Activated gamma-delta T cell treated with anti-CD3 and anti-CD28 coated beads, Interleukin-2, amount 50 U/mL, for 16 hours (primary cell): ENCODE data around the gene MAG.

Source experiments
- DNase-seq: peaks from one replicate; pipeline ENCODE4 v3.0.0-alpha.2; 2020; ENCODE audit warnings: low read depth

Gene MAG, protein sequence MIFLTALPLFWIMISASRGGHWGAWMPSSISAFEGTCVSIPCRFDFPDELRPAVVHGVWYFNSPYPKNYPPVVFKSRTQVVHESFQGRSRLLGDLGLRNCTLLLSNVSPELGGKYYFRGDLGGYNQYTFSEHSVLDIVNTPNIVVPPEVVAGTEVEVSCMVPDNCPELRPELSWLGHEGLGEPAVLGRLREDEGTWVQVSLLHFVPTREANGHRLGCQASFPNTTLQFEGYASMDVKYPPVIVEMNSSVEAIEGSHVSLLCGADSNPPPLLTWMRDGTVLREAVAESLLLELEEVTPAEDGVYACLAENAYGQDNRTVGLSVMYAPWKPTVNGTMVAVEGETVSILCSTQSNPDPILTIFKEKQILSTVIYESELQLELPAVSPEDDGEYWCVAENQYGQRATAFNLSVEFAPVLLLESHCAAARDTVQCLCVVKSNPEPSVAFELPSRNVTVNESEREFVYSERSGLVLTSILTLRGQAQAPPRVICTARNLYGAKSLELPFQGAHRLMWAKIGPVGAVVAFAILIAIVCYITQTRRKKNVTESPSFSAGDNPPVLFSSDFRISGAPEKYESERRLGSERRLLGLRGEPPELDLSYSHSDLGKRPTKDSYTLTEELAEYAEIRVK

DNA sequence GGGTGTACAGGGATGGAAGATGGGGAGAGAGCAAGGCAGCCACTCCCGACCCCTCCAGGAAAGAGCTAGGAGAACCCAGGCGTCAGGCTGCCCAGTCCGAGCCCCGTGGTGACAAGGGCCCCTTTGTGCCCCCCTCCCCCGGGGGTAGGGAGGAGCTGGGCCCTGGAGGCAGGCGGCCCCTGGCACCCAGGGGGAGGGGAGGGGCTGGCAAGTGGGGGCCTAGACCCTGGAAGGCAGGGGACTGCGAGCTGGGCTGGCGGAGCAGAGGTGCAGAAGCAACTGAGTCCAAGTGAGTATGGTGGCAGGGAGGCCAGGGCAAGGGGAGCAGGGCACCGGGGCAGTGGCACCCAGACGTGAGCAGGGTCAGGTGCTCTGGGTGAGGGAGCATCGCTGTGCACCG, at the start of gene MAG:
MAG (plus strand) TSS at position 246 of the 400 bp plus-strand sequence. CDS start 3,248 bp downstream, outside the sequence.
- no peak for DNase-seq

DNA sequence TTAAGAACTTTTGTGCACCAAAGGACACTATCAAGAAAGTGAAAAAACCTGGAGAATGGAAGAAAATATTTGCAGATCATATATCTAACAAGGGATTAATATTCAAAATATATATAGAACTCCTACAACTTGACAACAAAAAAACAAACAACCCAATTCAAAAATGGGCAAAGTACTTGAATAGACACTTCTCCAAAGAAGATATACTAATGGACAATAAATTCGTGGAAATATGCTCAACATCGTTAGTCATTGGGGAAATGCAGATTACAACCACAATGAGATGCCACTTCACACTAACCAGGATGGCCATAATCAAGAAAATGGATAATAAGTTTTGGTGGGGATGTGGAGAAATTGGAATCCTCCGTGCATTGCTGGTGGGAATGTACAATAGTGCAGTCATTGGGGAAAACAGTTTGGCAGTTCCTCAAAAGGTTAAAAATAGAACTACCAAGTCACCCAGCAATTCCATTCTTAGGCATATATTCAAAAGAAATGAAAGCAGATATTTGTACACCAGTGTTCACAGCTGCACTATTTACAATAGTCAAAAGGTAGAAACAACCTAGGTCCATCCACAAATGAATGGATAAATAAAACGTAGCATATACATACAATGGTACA, 45.4 kb upstream of the MAG start:
- DNase-seq = no peak

- DNase-seq = no peak
Measured at GRCh38 chr19:35247526-35248309, 44.2 kb upstream of the MAG start.

GRCh38 chr19:35248310-35249145, 43.4 kb upstream of the MAG start, which contains the start of gene LSR:
Gene LSR, plus strand, starts transcription at chr19:35249002. Its CDS starts 21 bp downstream, at chr19:35249023.
- DNase-seq = peak; percentile 62

DNA sequence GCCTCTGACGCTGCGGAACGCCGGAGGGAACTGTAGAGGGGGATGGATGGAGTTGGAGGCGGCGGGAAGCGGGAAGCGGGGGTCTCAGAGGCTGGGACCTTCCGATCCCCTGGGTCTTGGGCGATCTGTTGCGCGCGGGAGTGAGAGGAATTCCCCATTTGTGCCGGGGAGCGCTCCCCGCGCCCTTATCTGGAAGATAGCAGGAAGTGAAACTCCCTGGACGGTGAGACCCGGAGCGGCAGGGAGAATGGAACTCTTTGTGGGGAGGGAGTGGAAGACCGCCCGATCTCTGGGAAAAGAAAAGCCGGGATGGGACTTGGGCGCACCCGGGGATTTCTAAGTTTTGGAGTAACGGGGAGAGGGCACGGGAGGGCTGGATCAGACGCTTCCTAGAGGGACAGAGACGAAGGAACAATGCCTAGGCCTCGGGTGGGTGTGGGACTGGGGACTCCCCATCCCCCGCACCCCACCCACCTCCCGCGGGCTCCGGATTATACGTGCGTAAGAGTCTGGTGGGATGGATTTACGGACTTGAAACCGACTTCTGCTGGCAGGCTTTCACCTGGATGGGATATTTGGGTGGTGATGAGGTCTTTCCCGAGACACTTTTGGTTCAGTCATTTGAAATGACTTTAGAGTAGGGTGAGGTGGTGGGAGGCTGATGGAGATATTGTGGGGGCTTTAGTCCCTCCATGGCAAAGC, 42.7 kb upstream of the MAG start:
- DNase-seq = no peak

DNA sequence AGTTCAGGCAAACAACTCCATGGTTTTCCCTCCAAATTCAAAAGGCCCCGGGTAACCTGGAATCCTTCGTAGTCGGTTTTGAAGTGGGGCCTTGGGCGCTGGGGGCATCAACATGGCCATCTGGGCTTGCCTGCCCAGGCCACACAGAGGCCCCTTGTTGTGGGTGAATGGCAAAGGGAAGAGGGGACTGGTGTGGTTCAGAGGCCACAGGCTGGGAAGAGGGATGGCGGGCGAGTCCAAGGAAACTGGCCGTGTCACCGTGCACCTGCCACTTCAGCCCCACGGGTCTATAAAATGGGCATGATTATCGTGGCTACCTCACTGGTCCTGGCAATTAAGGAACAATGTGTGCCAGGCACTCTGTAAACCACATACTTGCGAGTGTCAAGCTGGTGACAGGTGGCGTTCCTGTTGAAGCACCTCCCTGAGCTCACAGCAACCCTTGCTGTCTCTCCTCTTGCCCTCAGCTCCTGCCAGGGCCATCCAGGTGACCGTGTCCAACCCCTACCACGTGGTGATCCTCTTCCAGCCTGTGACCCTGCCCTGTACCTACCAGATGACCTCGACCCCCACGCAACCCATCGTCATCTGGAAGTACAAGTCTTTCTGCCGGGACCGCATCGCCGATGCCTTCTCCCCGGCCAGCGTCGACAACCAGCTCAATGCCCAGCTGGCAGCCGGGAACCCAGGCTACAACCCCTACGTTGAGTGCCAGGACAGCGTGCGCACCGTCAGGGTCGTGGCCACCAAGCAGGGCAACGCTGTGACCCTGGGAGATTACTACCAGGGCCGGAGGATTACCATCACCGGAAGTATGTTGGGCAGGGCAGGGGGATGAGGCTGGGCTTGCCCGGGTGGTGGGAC, 41.9 kb upstream of the MAG start:
- DNase-seq = no peak

- no peak for DNase-seq
Measured at GRCh38 chr19:35251456-35251855, 40.5 kb upstream of the MAG start.

DNA sequence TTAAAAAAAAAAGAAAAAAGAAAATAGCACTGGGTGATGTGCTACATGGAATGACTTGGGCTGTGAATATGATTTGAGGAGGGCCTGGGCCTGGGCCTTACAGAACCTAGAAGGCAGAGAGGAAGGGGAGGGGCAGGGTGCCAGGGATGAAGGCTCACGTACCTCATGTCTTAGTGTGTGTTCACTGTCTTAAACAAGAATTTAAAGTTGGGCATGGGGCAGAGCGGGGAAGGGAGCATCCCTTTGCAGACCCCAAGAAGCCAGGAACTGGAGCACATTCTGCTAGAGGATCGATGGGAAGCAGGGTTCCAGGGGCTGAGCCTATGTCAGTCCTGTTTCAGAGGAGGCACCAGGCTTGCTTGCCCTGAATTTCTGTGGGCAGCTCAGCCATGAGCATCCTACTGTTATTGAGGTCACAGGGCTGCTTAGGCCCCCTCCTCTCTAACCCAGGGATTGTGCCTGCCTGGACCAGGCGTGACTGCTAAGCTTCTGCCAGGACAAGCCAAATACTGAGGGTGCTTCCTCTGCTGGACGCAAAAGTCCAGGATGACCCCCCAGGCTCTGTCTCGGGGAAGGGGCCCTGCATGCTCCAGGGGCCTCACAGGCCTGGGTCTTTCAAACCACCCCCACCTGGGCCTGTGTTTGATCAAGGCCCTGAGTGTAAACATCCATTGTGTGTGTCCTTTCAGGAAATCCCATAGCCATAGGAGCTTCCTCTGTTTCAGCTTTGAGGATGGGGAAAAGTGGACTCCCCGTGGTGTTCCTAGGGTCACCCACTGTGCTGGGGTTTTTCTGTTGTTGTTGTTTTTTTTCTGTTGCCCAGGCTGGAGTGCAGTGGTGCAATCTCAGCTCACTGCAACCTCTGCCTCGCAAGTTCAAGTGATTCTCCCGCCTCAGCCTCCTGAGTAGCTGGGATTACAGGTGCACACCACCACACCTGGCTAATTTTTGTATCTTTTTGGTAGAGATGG, 38.4 kb upstream of the MAG start:
- no peak for DNase-seq

DNA sequence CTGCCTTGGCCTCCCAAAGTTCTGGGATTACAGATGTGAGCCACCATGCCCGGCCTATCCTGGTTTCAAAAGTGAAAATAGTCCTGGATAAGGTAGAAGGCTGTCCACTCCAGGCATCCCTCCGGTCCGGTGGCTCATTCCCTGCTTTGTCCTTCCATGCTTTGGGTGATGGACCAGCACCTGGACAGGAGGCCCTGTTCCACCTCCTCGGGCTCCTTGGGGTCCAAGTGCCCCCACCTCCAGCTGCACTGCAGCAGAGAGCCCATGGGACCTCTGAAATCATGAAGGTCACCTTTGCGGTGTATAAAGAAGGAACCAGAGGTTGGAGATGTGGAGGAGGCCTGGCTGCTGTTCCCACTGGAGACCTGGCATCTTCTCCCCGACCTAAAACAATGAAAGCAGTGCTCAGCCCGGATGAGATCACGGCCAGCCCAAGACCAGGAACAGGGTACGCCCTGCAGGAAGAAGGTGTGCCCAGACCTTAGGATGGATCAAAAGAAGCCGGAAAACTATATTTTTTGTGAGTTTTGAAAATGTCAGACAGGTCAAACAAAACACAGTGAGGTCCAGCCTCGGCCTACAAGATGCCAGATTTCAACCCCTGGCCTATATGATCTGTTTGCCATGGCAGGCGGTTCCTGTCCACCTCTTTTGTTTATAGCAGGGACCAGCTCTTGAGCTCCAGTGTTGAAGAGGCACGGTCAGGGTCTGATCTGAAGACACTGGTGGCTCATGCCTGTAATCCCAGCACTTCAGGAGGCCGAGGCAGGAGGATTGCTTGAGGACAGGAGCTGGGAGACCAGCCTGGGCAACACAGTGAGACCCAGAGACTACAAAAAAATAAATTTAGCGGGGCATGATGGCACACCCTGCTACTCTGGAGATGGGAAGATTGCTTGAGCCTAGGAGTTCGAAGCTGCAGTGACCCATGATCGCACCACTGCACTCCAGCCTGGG, 37.3 kb upstream of the MAG start:
- DNase-seq = no peak

- no peak for DNase-seq
Measured at GRCh38 chr19:35256566-35256965, 35.4 kb upstream of the MAG start.

DNA sequence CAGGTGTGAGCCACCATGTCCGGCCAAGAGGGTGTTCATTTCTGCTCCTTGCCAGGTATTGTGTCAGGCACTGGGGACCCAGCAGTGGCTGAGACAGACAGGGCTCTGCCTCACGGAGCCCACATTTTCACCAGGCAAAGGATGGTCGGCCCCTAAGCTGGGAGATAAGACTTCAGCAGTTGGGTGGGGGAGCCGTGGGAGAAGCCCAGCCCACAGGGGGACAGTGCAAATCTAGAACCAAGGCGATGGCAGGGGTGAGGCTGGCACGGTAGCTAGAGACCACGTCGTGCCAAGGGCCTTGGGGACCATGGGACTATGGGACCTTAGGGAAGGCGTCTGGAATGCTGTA, 34.9 kb upstream of the MAG start:
- DNase-seq = no peak

DNA sequence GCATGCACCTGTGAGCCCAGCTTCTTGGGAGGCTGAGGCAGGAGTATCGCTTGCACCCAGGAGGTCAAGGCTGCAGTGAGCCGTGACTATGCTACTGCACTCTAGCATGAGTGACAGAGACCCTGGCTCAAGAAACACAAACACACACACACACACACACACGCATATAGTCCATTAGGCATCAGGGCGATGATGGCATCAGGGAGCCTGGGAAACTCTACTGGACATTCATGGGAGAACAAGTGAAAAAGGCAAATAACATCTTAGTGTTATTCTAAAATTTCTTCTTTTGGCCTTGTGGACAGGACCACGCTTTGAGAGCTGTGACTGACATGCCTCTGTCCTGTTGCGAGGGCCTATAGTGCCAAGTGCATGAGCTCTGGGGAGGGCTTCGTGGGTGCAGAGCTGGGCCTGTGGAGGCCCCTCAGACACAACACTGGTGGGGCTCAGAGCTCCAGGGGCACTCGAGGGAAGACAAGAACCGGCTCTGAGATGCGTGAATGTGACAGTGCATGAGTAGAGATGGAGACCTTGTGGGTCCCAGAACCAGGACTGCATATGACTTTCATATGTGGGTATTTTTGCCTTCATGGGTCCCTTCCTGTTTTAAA, 31.2 kb upstream of the MAG start:
- DNase-seq = no peak

DNA sequence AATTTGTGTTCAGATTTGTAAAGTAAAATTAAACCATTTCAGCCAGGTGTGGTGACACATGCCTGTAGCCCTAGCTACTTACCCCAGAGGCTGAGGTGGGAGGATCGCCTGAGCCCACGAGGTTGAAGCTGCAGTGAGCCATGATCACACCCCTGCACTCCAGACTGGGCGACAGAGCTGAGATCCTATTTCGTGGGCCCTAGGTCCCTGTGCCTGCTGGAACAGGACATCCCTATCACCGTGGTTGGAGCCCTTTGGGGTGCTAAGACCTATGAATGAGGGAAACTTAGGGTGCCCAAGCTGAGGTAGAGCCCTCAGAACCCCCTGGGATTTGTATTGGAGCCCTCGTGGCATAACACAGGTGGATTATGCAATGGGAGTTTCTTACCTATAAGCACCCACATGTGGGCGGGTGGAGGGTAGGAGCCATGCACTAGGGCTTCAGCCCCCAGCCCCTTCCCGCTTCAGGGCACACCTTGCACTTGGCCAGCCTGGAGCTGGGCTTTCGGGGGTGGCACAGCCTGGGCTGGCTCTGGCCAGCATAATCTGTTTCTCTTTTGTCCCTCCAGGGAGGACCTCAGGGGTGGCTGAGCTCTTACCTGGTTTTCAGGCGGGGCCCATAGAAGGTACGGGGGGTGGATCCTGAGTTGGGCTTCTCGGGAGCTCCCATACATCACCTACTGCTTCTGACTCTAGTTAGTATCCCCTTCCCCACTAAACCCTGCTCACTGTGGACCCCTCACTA, 30.4 kb upstream of the MAG start:
- DNase-seq = no peak

DNA sequence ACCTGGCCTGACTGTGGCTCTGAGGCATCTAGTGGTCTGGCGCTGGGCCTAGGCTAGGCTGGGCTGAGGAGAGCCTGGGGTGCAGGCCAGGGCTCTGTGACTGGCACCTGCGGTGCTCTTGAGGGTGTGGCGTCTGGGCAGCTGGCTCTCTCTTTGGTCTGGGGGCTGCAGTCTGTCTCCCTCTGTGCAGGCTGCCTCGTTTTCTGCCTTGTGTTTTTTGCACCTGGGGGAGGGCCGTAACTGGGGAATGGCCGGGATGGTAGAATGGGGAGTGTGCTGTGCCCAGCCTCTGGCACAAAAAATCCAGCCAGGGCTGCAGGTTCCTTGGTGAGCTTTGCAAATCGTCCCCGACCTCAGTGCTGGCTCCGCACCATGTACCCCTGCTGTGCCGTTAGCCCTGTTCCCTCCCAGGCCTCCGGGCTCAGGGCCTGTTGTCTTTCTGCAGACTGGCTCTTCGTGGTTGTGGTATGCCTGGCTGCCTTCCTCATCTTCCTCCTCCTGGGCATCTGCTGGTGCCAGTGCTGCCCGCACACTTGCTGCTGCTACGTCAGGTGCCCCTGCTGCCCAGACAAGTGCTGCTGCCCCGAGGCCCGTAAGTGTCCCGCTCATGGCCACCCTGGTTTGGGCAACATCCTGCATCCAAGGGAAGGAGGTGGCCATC, 29.7 kb upstream of the MAG start:
- no peak for DNase-seq

DNA sequence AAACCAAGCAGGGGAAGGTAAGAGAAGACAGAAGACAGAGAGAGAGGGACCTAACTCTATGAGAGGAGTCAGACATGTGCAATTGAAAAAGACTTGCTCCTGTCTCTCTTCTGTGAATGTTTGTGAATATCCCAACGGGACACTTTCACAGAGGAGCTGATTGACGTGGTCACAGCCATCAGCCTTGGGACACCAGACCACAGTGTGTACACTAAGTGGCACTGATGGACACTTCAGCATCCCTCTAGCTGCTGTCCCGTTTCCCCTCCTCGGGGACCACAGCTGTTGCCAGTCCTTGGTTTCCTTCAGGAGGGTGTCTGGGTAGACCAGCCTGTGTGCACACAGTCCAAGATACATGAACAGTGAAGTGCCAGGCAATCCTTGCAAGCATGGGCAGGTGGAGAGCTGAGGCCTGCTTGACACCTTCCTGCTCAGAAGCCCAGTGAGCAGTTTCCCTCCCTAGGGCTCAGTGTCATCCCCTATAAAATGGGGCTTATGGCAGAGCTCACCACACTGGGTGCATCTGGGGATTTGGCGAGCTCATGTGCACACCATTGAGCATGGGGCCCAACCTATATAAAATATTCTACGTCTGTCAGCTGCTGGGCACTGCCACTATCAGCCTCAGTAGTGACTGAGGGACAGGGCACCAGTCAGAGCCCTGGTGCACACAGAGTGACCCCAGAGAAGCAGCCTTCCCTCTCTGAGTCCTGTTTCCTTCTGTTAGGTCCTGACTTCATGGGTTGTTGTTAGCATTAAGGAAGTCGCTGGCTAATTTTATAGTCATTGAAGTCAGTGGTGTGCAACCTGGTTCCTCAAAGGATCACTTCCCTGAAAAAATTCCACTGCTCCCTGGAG, 27.5 kb upstream of the MAG start:
- DNase-seq = no peak
